Activated naive CD4-positive, alpha-beta T cell treated with anti-CD3 and anti-CD28 coated beads, Interleukin-2, amount 50 U/mL, for 72 hours (primary cell): ENCODE results near the gene TBC1D22A. TPM values are rescaled to one million over a fixed set of nuclear protein-coding genes. Genes with fewer than 3 reads are reported as not detected.
"Not testable (repeated sequence)": the region's sequence is repeated elsewhere in the genome, so short reads cannot be mapped to it uniquely, and the experiment has no call there.

Experiments used
- ATAC-seq, 2 donors: fragments of 150-1000 bp; cut with Tn5 transposase; 2 replicates each; pipeline ENCODE4 v1.10.0; 2021; ENCODE audit warnings: mild to moderate bottlenecking in 2 of 2, moderate library complexity in 2 of 2
- DNase-seq, 2 donors: peaks; one replicate each; pipeline ENCODE4 v3.0.0; 2021 to 2022; ENCODE audit warnings: low spot score in 2 of 2
- H3K27ac Mint-ChIP-seq, 2 donors: one replicate each; pipeline ENCODE4 v1.8.0; 2022; ENCODE audit warnings: mild to moderate bottlenecking in 2 of 2, mixed read lengths in 2 of 2
- H3K36me3 Mint-ChIP-seq, 2 donors: one replicate each; pipeline ENCODE4 v1.8.0; 2022; ENCODE audit warnings: mixed read lengths in 2 of 2
- H3K9me3 Mint-ChIP-seq, 2 donors: one replicate each; pipeline ENCODE4 v1.8.0; 2022; ENCODE audit warnings: mixed read lengths in 2 of 2
- total RNA-seq, 2 donors: library from RNA; stranded (reverse); gene quantifications; one replicate each; pipeline ENCODE4 v1.2.3, GENCODE V29; 2022

TBC1D22A gene
- total RNA-seq, 2 donors from 2014 or later, result 17.8 to 50.8 TPM

- ATAC-seq (no peak), DNase-seq (peak in 1 of 2 donors; percentile 47)
- Mint-ChIP-seq H3K27ac (no peak overlapping the region), H3K36me3 (peaks cover 0 to 4% of the 10 kb centered on the region in 2 donors), H3K9me3 (no peaks in the 10 kb centered on the region)
Observed at GRCh38 chr22:47163856-47164513, 401.5 kb downstream of the TBC1D22A start.

DNA sequence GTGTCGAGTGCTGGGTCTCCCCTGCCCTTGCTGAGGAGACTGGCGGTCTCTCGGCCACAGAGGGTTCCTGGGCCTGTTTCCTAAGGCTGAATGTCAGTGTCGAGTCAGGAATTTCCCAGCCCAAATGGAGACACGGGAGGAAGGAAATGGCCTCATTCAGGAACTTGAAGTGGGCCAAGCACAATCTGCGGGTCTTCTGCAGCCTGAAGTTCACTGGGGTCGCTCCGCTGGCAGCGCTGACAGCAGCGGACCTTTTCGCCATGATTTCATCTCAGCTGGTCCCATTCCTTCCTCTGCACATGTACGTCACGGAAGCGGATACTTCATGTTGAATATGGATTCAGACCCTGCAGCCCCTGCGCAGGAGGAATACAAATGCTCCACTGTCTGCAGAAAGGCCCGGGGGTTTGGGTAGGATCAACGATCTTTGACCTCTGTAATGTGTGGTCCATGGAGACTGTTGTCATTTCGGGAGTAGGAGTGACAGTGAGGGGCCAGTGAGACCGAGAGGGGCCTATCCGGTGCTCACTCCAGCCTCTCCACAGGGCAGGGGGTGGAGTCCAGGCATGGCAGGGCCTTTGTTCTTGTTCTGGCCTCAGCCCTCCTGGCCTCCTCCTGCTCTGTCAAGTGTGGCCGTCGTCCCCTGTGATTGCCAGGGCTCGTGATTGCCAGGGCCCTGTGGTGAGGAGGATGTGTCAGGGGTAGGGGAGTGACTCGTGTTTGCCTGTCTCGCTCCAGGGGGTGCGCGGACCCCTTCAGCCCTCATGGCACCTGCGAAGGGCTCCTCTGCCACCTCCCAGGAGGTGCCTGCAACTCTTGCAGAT, 402.3 kb downstream of the TBC1D22A start:
- DNase-seq, result peak in 1 of 2 donors; percentile 39
- no peak overlapping the region for H3K27ac Mint-ChIP-seq
- H3K9me3 Mint-ChIP-seq, result no peaks in the 10 kb centered on the region
- H3K36me3 Mint-ChIP-seq, result peaks cover 0 to 9% of the 10 kb centered on the region in 2 donors
- no peak for ATAC-seq

- ATAC-seq (no peak), DNase-seq (peak in 1 of 2 donors; percentile 37)
- Mint-ChIP-seq H3K36me3 (peaks cover 5 to 16% of the 10 kb centered on the region in 2 donors), H3K9me3 (no peaks in the 10 kb centered on the region), H3K27ac (no peak overlapping the region)
Observed at GRCh38 chr22:47165338-47166032, 403.0 kb downstream of the TBC1D22A start.

DNA sequence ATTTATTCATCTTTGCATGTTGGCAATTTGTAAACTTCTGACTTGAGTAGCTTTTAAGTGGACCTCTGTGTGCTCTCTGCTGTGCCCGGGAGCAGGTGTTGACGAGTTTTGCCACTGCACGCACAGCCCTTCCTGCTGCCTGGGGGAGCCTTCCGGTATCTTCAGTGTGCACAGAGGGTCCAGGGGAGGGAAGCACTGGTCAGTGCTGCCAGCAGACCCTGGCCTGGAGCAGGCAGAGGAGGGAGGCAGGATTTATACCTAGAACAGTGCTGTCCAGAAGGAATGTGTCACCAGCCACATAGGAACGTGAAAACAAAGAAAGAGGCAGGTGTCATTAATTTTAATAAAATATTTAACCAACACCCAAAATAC, 403.6 kb downstream of the TBC1D22A start:
- Mint-ChIP-seq H3K36me3 (peaks cover 5 to 16% of the 10 kb centered on the region in 2 donors), H3K27ac (no peak overlapping the region), H3K9me3 (no peaks in the 10 kb centered on the region)
- DNase-seq (peak in 1 of 2 donors; percentile 11), ATAC-seq (no peak)

GRCh38 chr22:47166446-47167016, 404.1 kb downstream of the TBC1D22A start:
- no peak for ATAC-seq
- DNase-seq, result peak in 1 of 2 donors; percentile 38
- Mint-ChIP-seq H3K9me3 (no peaks in the 10 kb centered on the region), H3K27ac (no peak overlapping the region), H3K36me3 (peaks cover 5 to 16% of the 10 kb centered on the region in 2 donors)

- Mint-ChIP-seq H3K27ac (no peak overlapping the region), H3K9me3 (no peaks in the 10 kb centered on the region), H3K36me3 (peaks cover 5 to 16% of the 10 kb centered on the region in 2 donors)
- DNase-seq, result peak in 1 of 2 donors; percentile 4
- ATAC-seq, result no peak
Observed at GRCh38 chr22:47167056-47167455, 404.6 kb downstream of the TBC1D22A start.

- Mint-ChIP-seq H3K27ac (peak overlapping the region in 1 of 2 donors; percentile 47), H3K36me3 (peaks cover 5 to 16% of the 10 kb centered on the region in 2 donors)
- ATAC-seq, H3K9me3 Mint-ChIP-seq: not testable (repeated sequence)
- DNase-seq, result peak in 1 of 2 donors; percentile 11
Observed at GRCh38 chr22:47167921-47168320, 405.5 kb downstream of the TBC1D22A start.

- ATAC-seq (no peak), DNase-seq (peak in 1 of 2 donors; percentile 23)
- peaks cover 5 to 16% of the 10 kb centered on the region in 2 donors for H3K36me3 Mint-ChIP-seq
- no peaks in the 10 kb centered on the region for H3K9me3 Mint-ChIP-seq
- H3K27ac Mint-ChIP-seq, result no peak overlapping the region
Observed at GRCh38 chr22:47168441-47168840, 406.0 kb downstream of the TBC1D22A start.

GRCh38 chr22:47168900-47169800, 406.7 kb downstream of the TBC1D22A start:
- ATAC-seq, result no peak
- peak in 1 of 2 donors; percentile 39 for DNase-seq
- Mint-ChIP-seq H3K9me3 (no peaks in the 10 kb centered on the region), H3K27ac (no peak overlapping the region), H3K36me3 (peaks cover 11 to 16% of the 10 kb centered on the region in 2 donors)

GRCh38 chr22:47169801-47170140, 407.3 kb downstream of the TBC1D22A start:
- Mint-ChIP-seq H3K9me3 (no peaks in the 10 kb centered on the region), H3K27ac (no peak overlapping the region), H3K36me3 (peaks cover 11 to 16% of the 10 kb centered on the region in 2 donors)
- DNase-seq (peak in 1 of 2 donors; percentile 3), ATAC-seq (no peak)

GRCh38 chr22:47170511-47171440, 408.3 kb downstream of the TBC1D22A start:
- H3K27ac Mint-ChIP-seq, ATAC-seq, H3K9me3 Mint-ChIP-seq: not testable (repeated sequence)
- DNase-seq, result peak in 1 of 2 donors; percentile 51
- H3K36me3 Mint-ChIP-seq, result peaks cover 17 to 24% of the 10 kb centered on the region in 2 donors

- no peaks in the 10 kb centered on the region for H3K9me3 Mint-ChIP-seq
- peaks cover 17 to 25% of the 10 kb centered on the region in 2 donors for H3K36me3 Mint-ChIP-seq
- ATAC-seq (no peak), DNase-seq (peak in 1 of 2 donors; percentile 49)
- H3K27ac Mint-ChIP-seq, result no peak overlapping the region
Observed at GRCh38 chr22:47171441-47172221, 409.2 kb downstream of the TBC1D22A start.

DNA sequence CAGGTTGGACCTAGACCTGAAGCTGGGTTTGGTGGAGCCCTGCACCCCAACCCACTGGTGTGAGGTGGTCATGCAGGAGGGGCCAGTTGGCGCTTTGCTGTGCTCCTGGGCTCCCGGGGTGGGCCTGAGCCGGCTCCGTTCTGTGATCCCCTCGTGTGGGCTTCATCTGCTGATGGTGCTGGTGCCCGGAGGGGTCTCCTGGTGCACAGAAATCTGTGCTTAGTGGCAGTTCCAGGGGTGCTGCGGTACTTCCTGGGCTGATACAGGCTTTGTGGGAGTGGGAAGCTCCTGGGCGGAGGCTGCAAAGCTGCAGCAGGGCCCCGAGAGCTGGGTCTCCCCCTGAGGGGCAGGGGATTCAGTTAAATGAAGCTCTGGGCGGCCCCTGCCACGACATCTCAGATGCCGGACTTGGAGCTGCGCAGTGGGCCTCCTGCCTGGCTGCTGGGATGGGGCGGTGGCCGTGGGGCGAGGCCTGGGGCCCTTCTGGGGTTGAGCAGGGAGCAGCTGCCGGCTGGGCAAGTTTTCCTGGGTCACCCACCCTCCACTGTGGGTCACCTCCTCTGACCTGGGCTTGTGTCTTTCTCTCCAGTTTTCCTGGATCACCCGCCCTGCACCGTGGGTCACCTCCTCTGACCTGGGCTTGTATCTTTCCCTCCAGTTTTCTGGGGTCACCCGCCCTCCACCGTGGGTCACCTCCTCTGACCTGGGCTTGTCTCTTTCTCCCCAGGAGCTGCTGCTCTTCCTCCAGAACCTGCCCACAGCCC, 410.5 kb downstream of the TBC1D22A start:
- DNase-seq, result peak in 1 of 2 donors; percentile 9
- peaks cover 25 to 34% of the 10 kb centered on the region in 2 donors for H3K36me3 Mint-ChIP-seq
- ATAC-seq, result no peak
- H3K9me3 Mint-ChIP-seq, result no peaks in the 10 kb centered on the region
- no peak overlapping the region for H3K27ac Mint-ChIP-seq
